SH-SY5Y (cell line): Measurements from ENCODE around the gene TMX4.

ENCODE experiments used
- GATA2 ChIP-seq: IDR thresholded peaks from 2 replicates; pipeline ENCODE4 v1.6.1; 2011; ENCODE audit warnings: mild to moderate bottlenecking, low read depth, low read length
- GATA3 ChIP-seq: IDR thresholded peaks from 2 replicates; pipeline ENCODE4 v1.6.1; 2011; ENCODE audit warnings: low read depth, mild to moderate bottlenecking, low read length, moderate library complexity

DNA sequence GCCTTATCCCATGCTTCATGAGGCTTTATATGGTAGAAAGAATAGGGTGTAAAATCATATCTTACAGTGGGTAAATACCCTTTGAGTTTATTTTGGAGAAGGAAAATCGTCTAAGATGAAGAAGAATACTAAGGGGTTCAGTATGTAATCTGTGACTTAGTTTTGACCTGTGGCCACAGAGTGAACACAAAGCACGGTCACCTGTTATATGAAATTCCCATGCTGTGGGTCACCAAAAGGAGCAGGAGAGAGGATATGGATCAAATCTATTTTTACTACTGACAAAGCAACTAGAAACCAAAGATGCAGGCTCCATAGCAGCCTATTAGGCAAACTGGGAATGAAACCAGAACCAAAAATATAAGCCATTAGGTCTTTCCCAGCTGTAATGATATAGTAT, 75.7 kb downstream of the TMX4 start:
- TF ChIP-seq GATA2 (no peak), GATA3 (no peak)
